Esophagus squamous epithelium (tissue), 5 donors: ENCODE measurements around the gene BAIAP2. TPM values are rescaled to one million over a fixed set of nuclear protein-coding genes. Genes with fewer than 3 reads are reported as not detected.

Experiments
- DNase-seq: peaks from one replicate; lab custom pipeline; 2025; lab: John Stamatoyannopoulos, UW
- H3K27ac ChIP-seq, 4 donors: fragments of 200-600 bp; sonication (generic); one replicate each; pipeline ENCODE4 v1.5.1; 2016 to 2019; ENCODE audit warnings: mild to moderate bottlenecking in 1 of 4
- H3K27me3 ChIP-seq, 4 donors: fragments of 200-600 bp; sonication (generic); 1 replicate in 3 of 4; 2 replicates in 1 of 4; pipeline versions ENCODE4 v1.5.1 to v1.6.0; 2017 to 2021; ENCODE audit warnings: antibody characterized with exemption in 1 of 4
- H3K36me3 ChIP-seq, 3 donors: fragments of 200-600 bp; sonication (generic); one replicate each; pipeline ENCODE4 v1.5.1; 2016 to 2019
- H3K4me1 ChIP-seq, 3 donors: fragments of 200-600 bp; sonication (generic); one replicate each; pipeline ENCODE4 v1.5.1; 2017 to 2019
- H3K4me3 ChIP-seq, 4 donors: fragments of 200-600 bp; sonication (generic); 1 replicate in 3 of 4; 2 replicates in 1 of 4; pipeline ENCODE4 v1.5.1; 2016 to 2019; ENCODE audit warnings: mild to moderate bottlenecking in 2 of 4, moderate library complexity in 1 of 4
- H3K9me3 ChIP-seq, 3 donors: fragments of 200-600 bp; sonication (generic); one replicate each; pipeline ENCODE4 v1.5.1; 2016 to 2019
- CTCF ChIP-seq, 6 experiments: fragments of 450-650 bp in 4 of 6; fragments of 200-600 bp in 2 of 6; sonication (generic) in 2 of 6; IDR thresholded peaks; one replicate each; pipeline ENCODE4 v1.5.1; 2016 to 2019; ENCODE audit warnings: antibody characterized with exemption in 6 of 6, mild to moderate bottlenecking in 4 of 6, moderate library complexity in 4 of 6
- POLR2A ChIP-seq, 4 donors: fragments of 450-650 bp; IDR thresholded peaks; one replicate each; pipeline ENCODE4 v1.6.1; 2017; ENCODE audit warnings: antibody characterized with exemption in 4 of 4, mild to moderate bottlenecking in 4 of 4, moderate library complexity in 3 of 4
- WGBS, 2 donors: methylation state at CpG; one replicate each; pipeline ENCODE4 v1.1.5; 2018; 5-methylcytosine and 5-hydroxymethylcytosine counted together
- intact Hi-C: fragments of 100-400 bp; cut with DNase I; formaldehyde crosslinking; loops from one replicate; pipeline ENCODE4 v1.15.0; 2022
- total RNA-seq, 4 donors: library from RNA; depleted of rRNA; stranded (reverse); fragments of >200 nt; gene quantifications; one replicate each; pipeline ENCODE4 v1.1.0, GENCODE V29; 2016
- donor health status: DM: yes; HTN: yes; CAD: no.

Gene BAIAP2
- total RNA-seq, 4 donors from 2014 or later, result 87.8 to 175 (median 105) TPM

GRCh38 chr17:81069135-81069645 lies 34.2 kb downstream of the BAIAP2 start:
- no peaks in the 10 kb centered on the region for H3K9me3 ChIP-seq
- TF ChIP-seq POLR2A (IDR thresholded peaks at IDR 0.05) (no peak), CTCF (IDR thresholded peaks at IDR 0.05) (no peak)
- no peaks in the 10 kb centered on the region for H3K27me3 ChIP-seq
- intact Hi-C loops, result no loop called here
- no peak for DNase-seq
- no peak overlapping the region for H3K27ac ChIP-seq
- no peak overlapping the region for H3K4me3 ChIP-seq
- peaks cover 0 to 77% (median 0%) of the 10 kb centered on the region in 3 donors for H3K36me3 ChIP-seq
- WGBS, 2 donors, result 84 to 89% methylated on average over 11 to 14 of the region's 23 CpGs
- H3K4me1 ChIP-seq, result peaks cover 23 to 70% (median 31%) of the 10 kb centered on the region in 3 donors

GRCh38 chr17:81070541-81071246 lies 35.7 kb downstream of the BAIAP2 start:
- Histone ChIP-seq H3K36me3 (peaks cover 0 to 86% (median 0%) of the 10 kb centered on the region in 3 donors), H3K27ac (no peak overlapping the region), H3K4me1 (peaks cover 15 to 70% (median 18%) of the 10 kb centered on the region in 3 donors), H3K4me3 (no peak overlapping the region), H3K27me3 (no peaks in the 10 kb centered on the region), H3K9me3 (no peaks in the 10 kb centered on the region)
- WGBS, 2 donors, result 73 to 91% methylated on average over 9 to 15 of the region's 25 CpGs
- intact Hi-C loops, result no loop called here
- no peak for DNase-seq
- TF ChIP-seq POLR2A (IDR thresholded peaks at IDR 0.05) (no peak), CTCF (IDR thresholded peaks at IDR 0.05) (no peak)

- intact Hi-C loops, result no loop called here
- H3K4me3 ChIP-seq, result no peak overlapping the region
- DNase-seq, result no peak
- H3K4me1 ChIP-seq, result peaks cover 4 to 64% (median 5%) of the 10 kb centered on the region in 3 donors
- WGBS, 2 donors, result 71 to 81% methylated on average over 23 of the region's 39 CpGs
- TF ChIP-seq POLR2A (IDR thresholded peaks at IDR 0.05) (no peak), CTCF (IDR thresholded peaks at IDR 0.05) (no peak)
- H3K36me3 ChIP-seq, result peaks cover 6 to 93% (median 7%) of the 10 kb centered on the region in 3 donors
- H3K27me3 ChIP-seq, result no peaks in the 10 kb centered on the region
- no peaks in the 10 kb centered on the region for H3K9me3 ChIP-seq
- H3K27ac ChIP-seq, result peak overlapping the region in 2 of 4 donors; percentile 13 to 65
These were observed 37.1 kb downstream of the BAIAP2 start for GRCh38 chr17:81071761-81072741.

- no peaks in the 10 kb centered on the region for H3K9me3 ChIP-seq
- intact Hi-C loops, result no loop called here
- H3K4me3 ChIP-seq, result no peak overlapping the region
- TF ChIP-seq CTCF (IDR thresholded peaks at IDR 0.05) (no peak), POLR2A (IDR thresholded peaks at IDR 0.05) (no peak)
- peaks cover 7 to 86% (median 8%) of the 10 kb centered on the region in 3 donors for H3K36me3 ChIP-seq
- no peak for DNase-seq
- peak overlapping the region in 2 of 4 donors; percentile 7 to 25 for H3K27ac ChIP-seq
- H3K4me1 ChIP-seq, result peaks cover 3 to 55% (median 4%) of the 10 kb centered on the region in 3 donors
- H3K27me3 ChIP-seq, result no peaks in the 10 kb centered on the region
- 84 to 88% methylated on average over 37 to 42 of the region's 42 CpGs for WGBS, 2 donors
These were observed 39.3 kb downstream of the BAIAP2 start for GRCh38 chr17:81073967-81074839.
